NT2/D1 (cell line): Measurements from ENCODE around the gene MAML3.

Experiments used
- YY1 ChIP-seq: IDR thresholded peaks from 2 replicates; pipeline ENCODE4 v1.6.1; 2011; ENCODE audit not compliant: insufficient read length, insufficient read depth
- ZNF274 ChIP-seq: IDR thresholded peaks from 2 replicates; pipeline ENCODE4 v1.6.1; 2011; ENCODE audit warnings: mild to moderate bottlenecking, low read depth, low read length

DNA sequence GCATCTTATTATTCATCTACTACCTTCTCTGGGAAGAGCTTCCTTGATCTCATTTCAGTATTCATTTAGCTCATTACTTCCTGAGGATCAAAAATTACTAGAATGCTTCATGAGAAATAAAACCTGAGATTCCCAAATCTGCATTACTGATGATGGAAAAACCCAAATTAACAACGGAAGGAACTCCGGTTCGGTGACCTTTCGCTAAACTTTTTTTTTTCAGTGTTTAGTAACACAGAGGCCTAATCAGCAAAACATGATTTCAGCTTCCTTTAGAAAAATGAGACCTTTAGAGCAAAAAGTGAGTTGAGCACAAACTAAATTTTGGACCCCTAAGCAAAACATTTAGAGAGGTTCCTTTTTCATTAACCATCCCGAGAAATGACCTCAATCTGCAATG is 229.2 kb downstream of the MAML3 start:
- TF ChIP-seq ZNF274 (no peak), YY1 (no peak)
